ENCODE data around the gene CRISP1. TPM values are rescaled to one million over a fixed set of nuclear protein-coding genes. Genes with fewer than 3 reads are reported as not detected.

CRISP1 gene
- total and polyA plus RNA-seq, 2 of the 8 experiments (the other 6 are each of a cell fraction or from before 2014, with no cell fraction given) = not detected

DNA sequence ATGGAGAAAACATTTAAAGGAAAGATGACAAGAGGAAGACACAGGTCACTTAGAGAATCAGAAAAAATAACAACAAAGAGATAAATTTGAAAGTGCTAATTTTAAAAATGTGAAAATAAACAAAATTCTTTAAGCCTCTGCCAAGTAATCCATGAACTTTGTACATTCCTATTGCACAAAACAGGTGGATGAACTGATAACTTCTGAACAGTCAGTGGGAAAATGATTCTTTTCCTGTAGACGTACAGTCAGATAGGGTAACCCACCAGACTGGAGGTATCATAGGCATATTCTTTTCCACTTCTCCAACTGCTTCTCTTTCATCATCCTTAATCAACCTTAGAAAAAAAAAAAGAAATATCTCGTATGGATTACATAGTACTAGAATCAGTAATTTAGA, 36.5 kb upstream of the CRISP1 start:
- H2BK12ac ChIP-seq (ENCODE audit: low read depth, low read length) = no peak overlapping the region
- no peak overlapping the region for H2BK5ac ChIP-seq (ENCODE audit: low read depth, low read length)
- no peak overlapping the region for H3K27ac ChIP-seq (ENCODE audit: low read depth, low read length)
- no peak overlapping the region for H2AFZ ChIP-seq (ENCODE audit: low read length)
- no peak overlapping the region for H3K9ac ChIP-seq (replicated peaks in 1 of 4; ENCODE audit: extremely low read depth in 1 of 4, low read depth in 3 of 4, low read length in 3 of 4)
- no peaks in the 10 kb centered on the region for H4K20me1 ChIP-seq (replicated peaks in 1 of 2; ENCODE audit: control insufficient read depth in 1 of 2, insufficient read depth in 2 of 2, low read length in 2 of 2)
- H2AK5ac ChIP-seq (ENCODE audit: low read depth, low read length) = no peak overlapping the region
- no peak overlapping the region for H3K23ac ChIP-seq (ENCODE audit: insufficient read length)
- no peak overlapping the region for H3K18ac ChIP-seq (ENCODE audit: extremely low read depth, low read length)
- WGBS, 2 experiments (ENCODE audit: extremely low coverage in 1 of 2, insufficient coverage in 1 of 2, insufficient read length in 1 of 2, insufficient replicate concordance in 2 of 2, low coverage in 1 of 2, low lambda C conversion rate in 2 of 2, missing lambda C conversion rate in 1 of 2) = 64% methylated on average over 2 of the region's 2 CpGs; no CpG with 5 or more reads in 1 of the 2 experiments
- no peaks in the 10 kb centered on the region for H3K23me2 ChIP-seq (ENCODE audit: low read depth, low read length)
- no peak overlapping the region for H3K14ac ChIP-seq (ENCODE audit: insufficient read length)
- peaks cover 0 to 3% (median 0%) of the 10 kb centered on the region in 4 experiments; a peak in 1 of 7 replicates for H3K4me1 ChIP-seq (replicated peaks in 1 of 4; ENCODE audit: control insufficient read depth in 3 of 4, insufficient read depth in 4 of 4, low read length in 3 of 4)
- no peaks in the 10 kb centered on the region for H3K27me3 ChIP-seq (replicated peaks in 1 of 4; ENCODE audit: control insufficient read depth in 3 of 4, extremely low read depth in 1 of 4, insufficient read depth in 3 of 4, low read length in 3 of 4)
- DNase-seq (ENCODE audit: low read depth in 1 of 2, low spot score in 2 of 2) = no peak
- no peak overlapping the region for H3K4me2 ChIP-seq (ENCODE audit: insufficient read depth in 1 of 2, low read depth in 2 of 2, low read length in 2 of 2)
- ChIA-PET POLR2A (ENCODE audit: partially characterized antibody) (no interaction called here), CTCF (ENCODE audit: partially characterized antibody) (interaction anchor here (1.3 kb wide), 1 partner anchor 16 kb away, joined by 4 read pairs; no protein-coding TSS in a partner anchor)
- no peak overlapping the region for H2BK15ac ChIP-seq (ENCODE audit: low read length)
- no peak overlapping the region for H4K8ac ChIP-seq (ENCODE audit: extremely low read depth, insufficient read depth, low read length)
- H4K91ac ChIP-seq (replicated peaks; ENCODE audit: insufficient read length, low read length) = no peak overlapping the region
- TF ChIP-seq CTBP2 (IDR thresholded peaks at IDR 0.05; ENCODE audit: borderline replicate concordance, insufficient read depth, insufficient read length, low read length) (no peak), TAF7 (optimal IDR thresholded peaks at IDR 0.05; ENCODE audit: borderline replicate concordance, low read depth, low read length) (no peak), CBX5 (IDR thresholded peaks at IDR 0.05; ENCODE audit: low read depth, low read length) (no peak), TBP (IDR thresholded peaks at IDR 0.05; ENCODE audit: low read depth, low read length) (no peak), JUN (IDR thresholded peaks at IDR 0.05; ENCODE audit: low read depth, low read length) (no peak), SIRT6 (IDR thresholded peaks at IDR 0.05; ENCODE audit: low read length) (no peak), FOSL1 (IDR thresholded peaks at IDR 0.05; ENCODE audit: insufficient read depth, low read depth, low read length) (no peak), PHF8 (conservative IDR thresholded peaks at IDR 0.05; ENCODE audit: low read depth, low read length) (no peak), SRF (IDR thresholded peaks at IDR 0.05; ENCODE audit: low read depth, low read length) (no peak), RBBP5 (IDR thresholded peaks at IDR 0.05; ENCODE audit: borderline replicate concordance, low read depth, low read length) (no peak)
- TF ChIP-seq, protein P1, sequence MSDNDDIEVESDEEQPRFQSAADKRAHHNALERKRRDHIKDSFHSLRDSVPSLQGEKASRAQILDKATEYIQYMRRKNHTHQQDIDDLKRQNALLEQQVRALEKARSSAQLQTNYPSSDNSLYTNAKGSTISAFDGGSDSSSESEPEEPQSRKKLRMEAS (IDR thresholded peaks at IDR 0.05) = no peak
- TF ChIP-seq, protein P2, sequence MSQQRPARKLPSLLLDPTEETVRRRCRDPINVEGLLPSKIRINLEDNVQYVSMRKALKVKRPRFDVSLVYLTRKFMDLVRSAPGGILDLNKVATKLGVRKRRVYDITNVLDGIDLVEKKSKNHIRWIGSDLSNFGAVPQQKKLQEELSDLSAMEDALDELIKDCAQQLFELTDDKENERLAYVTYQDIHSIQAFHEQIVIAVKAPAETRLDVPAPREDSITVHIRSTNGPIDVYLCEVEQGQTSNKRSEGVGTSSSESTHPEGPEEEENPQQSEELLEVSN (IDR thresholded peaks at IDR 0.05) = no peak
- H3K56ac ChIP-seq (replicated peaks; ENCODE audit: insufficient read length, low read depth, low read length) = no peak overlapping the region
- no peaks in the 10 kb centered on the region for H3K36me3 ChIP-seq (ENCODE audit: control insufficient read depth in 2 of 4, insufficient read depth in 4 of 4, low read length in 3 of 4)
- no peaks in the 10 kb centered on the region for H3K79me2 ChIP-seq (ENCODE audit: control insufficient read depth in 1 of 2, insufficient read depth in 2 of 2, low read length in 2 of 2)
- H3K79me1 ChIP-seq (ENCODE audit: low read depth, low read length) = no peaks in the 10 kb centered on the region
- no peak overlapping the region for H4K5ac ChIP-seq (ENCODE audit: insufficient read length, low read depth, low read length)
- FAIRE-seq = no peak
- no peak overlapping the region for H3K4ac ChIP-seq (replicated peaks; ENCODE audit: insufficient read length, low read depth, low read length)
- no peak overlapping the region for H2BK20ac ChIP-seq (ENCODE audit: low read length)
- H3K4me3 ChIP-seq (ENCODE audit: extremely low read depth in 1 of 4, insufficient read depth in 2 of 4, low read depth in 3 of 4, low read length in 4 of 4) = no peak overlapping the region
- H2BK120ac ChIP-seq (replicated peaks; ENCODE audit: low read depth, low read length) = no peak overlapping the region
- H3K9me3 ChIP-seq (ENCODE audit: insufficient read depth in 2 of 2, low read depth in 1 of 2, low read length in 1 of 2) = no peaks in the 10 kb centered on the region

Measured in H1 (cell line).